ENCODE data around the gene GPR180. TPM values are rescaled to one million over a fixed set of nuclear protein-coding genes. Genes with fewer than 3 reads are reported as not detected.

The GPR180 gene
- polyA plus RNA-seq, 2 of the 4 experiments (the other 2 are of a cell fraction) = 3.6 to 7.8 TPM

GRCh38 chr13:94660695-94661326 is 59.2 kb downstream of the GPR180 start:
- no peak overlapping the region for H3K27ac ChIP-seq
- ATAC-seq (peak; percentile 58 to 63; a peak in 3 of 6 replicates), FAIRE-seq (no peak), DNase-seq (ENCODE audit: low read depth in 1 of 2, low spot score in 1 of 2) (peak; percentile 11 to 45)
- peak overlapping the region; percentile 40 for H3K4me2 ChIP-seq
- peaks cover 12% of the 10 kb centered on the region; the same call in 2 of the 3 replicates for H3K4me1 ChIP-seq
- no peak for TF ChIP-seq KDM1A (IDR thresholded peaks at IDR 0.05; ENCODE audit: low read depth)
- TF ChIP-seq MYC (IDR thresholded peaks at IDR 0.05; ENCODE audit: borderline replicate concordance, low read length) = no peak
- no peak for TF ChIP-seq EP300 (IDR thresholded peaks at IDR 0.05)
- no peak for TF ChIP-seq ZNF302 (CRISPR knock-in tag; IDR thresholded peaks at IDR 0.05)
- TF ChIP-seq CEBPB (IDR thresholded peaks at IDR 0.05) = no peak
- peak; percentile 49 to 54 for TF ChIP-seq RAD21 (conservative IDR thresholded peaks at IDR 0.05 in 1 of 2, IDR thresholded peaks at IDR 0.05 in 1 of 2)
- no peak for TF ChIP-seq BHLHE40 (IDR thresholded peaks at IDR 0.05; ENCODE audit: low read depth, low read length)
- no peak for TF ChIP-seq ESRRA (IDR thresholded peaks at IDR 0.05; ENCODE audit: borderline replicate concordance, low read length)
- TF ChIP-seq, protein P1, sequence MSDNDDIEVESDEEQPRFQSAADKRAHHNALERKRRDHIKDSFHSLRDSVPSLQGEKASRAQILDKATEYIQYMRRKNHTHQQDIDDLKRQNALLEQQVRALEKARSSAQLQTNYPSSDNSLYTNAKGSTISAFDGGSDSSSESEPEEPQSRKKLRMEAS (IDR thresholded peaks at IDR 0.05) = no peak
- TF ChIP-seq, protein P2, sequence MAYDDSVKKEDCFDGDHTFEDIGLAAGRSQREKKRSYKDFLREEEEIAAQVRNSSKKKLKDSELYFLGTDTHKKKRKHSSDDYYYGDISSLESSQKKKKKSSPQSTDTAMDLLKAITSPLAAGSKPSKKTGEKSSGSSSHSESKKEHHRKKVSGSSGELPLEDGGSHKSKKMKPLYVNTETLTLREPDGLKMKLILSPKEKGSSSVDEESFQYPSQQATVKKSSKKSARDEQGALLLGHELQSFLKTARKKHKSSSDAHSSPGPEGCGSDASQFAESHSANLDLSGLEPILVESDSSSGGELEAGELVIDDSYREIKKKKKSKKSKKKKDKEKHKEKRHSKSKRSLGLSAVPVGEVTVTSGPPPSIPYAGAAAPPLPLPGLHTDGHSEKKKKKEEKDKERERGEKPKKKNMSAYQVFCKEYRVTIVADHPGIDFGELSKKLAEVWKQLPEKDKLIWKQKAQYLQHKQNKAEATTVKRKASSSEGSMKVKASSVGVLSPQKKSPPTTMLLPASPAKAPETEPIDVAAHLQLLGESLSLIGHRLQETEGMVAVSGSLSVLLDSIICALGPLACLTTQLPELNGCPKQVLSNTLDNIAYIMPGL (CRISPR knock-in tag; IDR thresholded peaks at IDR 0.05; ENCODE audit: borderline replicate concordance) = no peak
- TF ChIP-seq CBX8 (IDR thresholded peaks at IDR 0.05) = no peak
- TF ChIP-seq, protein P3, sequence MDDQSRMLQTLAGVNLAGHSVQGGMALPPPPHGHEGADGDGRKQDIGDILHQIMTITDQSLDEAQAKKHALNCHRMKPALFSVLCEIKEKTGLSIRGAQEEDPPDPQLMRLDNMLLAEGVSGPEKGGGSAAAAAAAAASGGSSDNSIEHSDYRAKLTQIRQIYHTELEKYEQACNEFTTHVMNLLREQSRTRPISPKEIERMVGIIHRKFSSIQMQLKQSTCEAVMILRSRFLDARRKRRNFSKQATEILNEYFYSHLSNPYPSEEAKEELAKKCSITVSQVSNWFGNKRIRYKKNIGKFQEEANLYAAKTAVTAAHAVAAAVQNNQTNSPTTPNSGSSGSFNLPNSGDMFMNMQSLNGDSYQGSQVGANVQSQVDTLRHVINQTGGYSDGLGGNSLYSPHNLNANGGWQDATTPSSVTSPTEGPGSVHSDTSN (IDR thresholded peaks at IDR 0.05) = no peak
- no peak for TF ChIP-seq NR3C1 (IDR thresholded peaks at IDR 0.05)
- no peak for TF ChIP-seq BCL3 (IDR thresholded peaks at IDR 0.05)
- peak; percentile 39; the same call in 2 of the 3 replicates for TF ChIP-seq CTCF (IDR thresholded peaks at IDR 0.05)
- no peak for TF ChIP-seq RNF2 (IDR thresholded peaks at IDR 0.05; ENCODE audit: borderline replicate concordance, low read depth)
- no peak for TF ChIP-seq KDM5A (IDR thresholded peaks at IDR 0.05)
- peak; percentile 38; the same call in 1 of the 3 replicates for TF ChIP-seq SMC3 (IDR thresholded peaks at IDR 0.05)
- WGBS (ENCODE audit: missing lambda C conversion rate) = 53% methylated on average over 6 of the region's 6 CpGs
- POLR2A ChIA-PET = interaction anchor here (1.1 kb wide), 1 partner anchor 307 kb away, joined by 4 read pairs; no protein-coding TSS in a partner anchor
- no peak overlapping the region for H3K4me3 ChIP-seq
- CTCF ChIA-PET = interaction anchor here (0.8 to 3.2 kb wide), 14 partner anchors 10 to 744 kb away, joined by 3 to 14 read pairs (median 4); no protein-coding TSS in a partner anchor
- no peaks in the 10 kb centered on the region for H3K9me3 ChIP-seq

DNA sequence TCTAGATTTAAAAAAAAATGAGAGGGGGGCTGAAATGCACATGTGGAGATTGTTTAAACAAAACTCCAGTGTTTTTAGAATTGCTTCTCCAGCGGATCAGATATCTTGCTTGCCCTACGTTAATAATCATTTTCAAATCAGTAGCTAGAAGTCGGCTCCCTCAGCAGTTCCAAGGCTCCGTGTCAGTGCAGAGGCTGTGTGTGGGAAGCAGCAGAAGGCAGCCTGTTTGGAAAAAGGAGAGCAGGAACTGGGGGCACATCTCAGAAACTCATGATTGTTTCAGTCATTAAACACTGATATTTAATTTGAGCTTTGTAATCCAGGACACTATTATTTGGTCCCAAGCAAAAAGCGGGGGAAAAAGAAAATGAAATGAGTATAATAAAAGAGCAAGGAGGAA is 59.7 kb downstream of the GPR180 start:
- Histone ChIP-seq H3K4me3 (no peak overlapping the region), H3K27ac (no peak overlapping the region), H3K9me3 (no peaks in the 10 kb centered on the region), H3K4me1 (peaks cover 10% of the 10 kb centered on the region; the same call in 2 of the 3 replicates), H3K4me2 (no peak overlapping the region)
- WGBS (ENCODE audit: missing lambda C conversion rate) = 63% methylated on average over 5 of the region's 5 CpGs
- DNase-seq (ENCODE audit: low read depth in 1 of 2, low spot score in 1 of 2) (no peak), FAIRE-seq (no peak), ATAC-seq (no peak)
- ChIA-PET POLR2A (interaction anchor here (1.1 kb wide), 1 partner anchor 307 kb away, joined by 4 read pairs; no protein-coding TSS in a partner anchor), CTCF (interaction anchor here (0.8 to 3.2 kb wide), 13 partner anchors 11 to 743 kb away, joined by 3 to 14 read pairs (median 4); no protein-coding TSS in a partner anchor)
- TF ChIP-seq MAZ (IDR thresholded peaks at IDR 0.05; ENCODE audit: borderline replicate concordance, low read depth, low read length) (no peak), SREBF2 (IDR thresholded peaks at IDR 0.05) (no peak), JUNB (IDR thresholded peaks at IDR 0.05) (no peak), CHD4 (IDR thresholded peaks at IDR 0.05; ENCODE audit: borderline replicate concordance) (no peak), ATOH8 (CRISPR knock-in tag; IDR thresholded peaks at IDR 0.05; ENCODE audit: low read depth) (no peak), ESRRA (IDR thresholded peaks at IDR 0.05; ENCODE audit: borderline replicate concordance, low read length) (no peak), PHF8 (IDR thresholded peaks at IDR 0.05; ENCODE audit: borderline replicate concordance, low read depth) (no peak), EHMT2 (IDR thresholded peaks at IDR 0.05; ENCODE audit: low read depth) (no peak), KDM1A (IDR thresholded peaks at IDR 0.05; ENCODE audit: low read depth) (no peak), CHD2 (IDR thresholded peaks at IDR 0.05; ENCODE audit: low read length, partially characterized antibody) (no peak)
- TF ChIP-seq, protein P2 (CRISPR knock-in tag; IDR thresholded peaks at IDR 0.05; ENCODE audit: borderline replicate concordance) = no peak
